Endodermal cell (in vitro differentiated cells): ENCODE data around the gene MCTP1. TPM values are rescaled to one million over a fixed set of nuclear protein-coding genes. Genes with fewer than 3 reads are reported as not detected.

ENCODE experiments used
- DNase-seq: peaks from one replicate; pipeline ENCODE4 v3.0.0-alpha.2; 2017
- H3K27ac ChIP-seq: 2 replicates; pipeline ENCODE4 v1.5.1; 2013; ENCODE audit warnings: mild to moderate bottlenecking, low read depth, low read length, moderate library complexity
- H3K27me3 ChIP-seq: 2 replicates; pipeline ENCODE4 v1.6.1; 2013; ENCODE audit warnings: mild to moderate bottlenecking, low read length, moderate library complexity; ENCODE audit not compliant: insufficient read depth, control insufficient read depth, poor library complexity, severe bottlenecking
- H3K36me3 ChIP-seq: 2 replicates; pipeline ENCODE4 v1.7.0; 2013; ENCODE audit warnings: mild to moderate bottlenecking, low read length, moderate library complexity; ENCODE audit not compliant: control insufficient read depth, insufficient read depth
- H3K4me1 ChIP-seq: one replicate; pipeline ENCODE4 v1.7.0; 2013; ENCODE audit warnings: low read length; ENCODE audit not compliant: control insufficient read depth, insufficient read depth
- H3K4me3 ChIP-seq: 2 replicates; pipeline ENCODE4 v1.5.1; 2013; ENCODE audit warnings: mild to moderate bottlenecking, low read length, moderate library complexity
- H3K9ac ChIP-seq: 2 replicates; pipeline ENCODE4 v1.6.1; 2013; ENCODE audit warnings: mild to moderate bottlenecking, low read length, moderate library complexity; ENCODE audit not compliant: poor library complexity, severe bottlenecking; ENCODE audit errors: extremely low read depth
- H3K9me3 ChIP-seq: 2 replicates; pipeline ENCODE4 v1.6.1; 2013; ENCODE audit warnings: mild to moderate bottlenecking, low read length, moderate library complexity; ENCODE audit not compliant: control insufficient read depth
- H3K27ac Mint-ChIP-seq: 2 replicates; pipeline ENCODE4 v1.8.0; 2020; ENCODE audit warnings: mixed read lengths
- H3K27me3 Mint-ChIP-seq: 2 replicates; pipeline ENCODE4 v1.8.0; 2021; ENCODE audit warnings: mild to moderate bottlenecking, mixed read lengths; ENCODE audit not compliant: insufficient read depth
- H3K36me3 Mint-ChIP-seq: 2 replicates; pipeline ENCODE4 v1.8.0; 2020; ENCODE audit warnings: low read depth, mixed read lengths
- H3K4me1 Mint-ChIP-seq: 2 replicates; pipeline ENCODE4 v1.8.0; 2020; ENCODE audit warnings: mixed read lengths
- H3K4me3 Mint-ChIP-seq: 2 replicates; pipeline ENCODE4 v1.8.0; 2020; ENCODE audit warnings: mild to moderate bottlenecking, moderate library complexity, mixed read lengths
- H3K9me3 Mint-ChIP-seq: 2 replicates; pipeline ENCODE4 v1.8.0; 2020; ENCODE audit warnings: mild to moderate bottlenecking, mixed read lengths
- WGBS, 2 experiments: methylation state at CpG; one replicate each; pipeline versions ENCODE4 v1.1.5 to v1.1.7; 2013; ENCODE audit warnings: missing lambda C conversion rate in 2 of 2, mixed read lengths in 1 of 2; ENCODE audit not compliant: insufficient coverage in 1 of 2, insufficient read length in 1 of 2; 5-methylcytosine and 5-hydroxymethylcytosine counted together
- total RNA-seq, 2 donors: library from RNA; stranded (reverse); fragmentation: NEBNext Ultra II Directional in 1 of 2; extraction: Animal tissue kit (Norgen Biotek cat#: 25700) in 1 of 2; gene quantifications; 2 replicates in 1 of 2; 3 replicates in 1 of 2; pipeline ENCODE4 v1.2.1, GENCODE V29; 2021
- TF ChIP-seq, protein P1 (sequence below): fragments of 200-600 bp; sonication (generic); conservative IDR thresholded peaks from 2 replicates; pipeline ENCODE4 v1.5.0; 2021; ENCODE audit warnings: antibody characterized with exemption, mild to moderate bottlenecking

Gene MCTP1
- total RNA-seq, 2 donors from 2014 or later, result 0.71 to 3.7 TPM

DNA sequence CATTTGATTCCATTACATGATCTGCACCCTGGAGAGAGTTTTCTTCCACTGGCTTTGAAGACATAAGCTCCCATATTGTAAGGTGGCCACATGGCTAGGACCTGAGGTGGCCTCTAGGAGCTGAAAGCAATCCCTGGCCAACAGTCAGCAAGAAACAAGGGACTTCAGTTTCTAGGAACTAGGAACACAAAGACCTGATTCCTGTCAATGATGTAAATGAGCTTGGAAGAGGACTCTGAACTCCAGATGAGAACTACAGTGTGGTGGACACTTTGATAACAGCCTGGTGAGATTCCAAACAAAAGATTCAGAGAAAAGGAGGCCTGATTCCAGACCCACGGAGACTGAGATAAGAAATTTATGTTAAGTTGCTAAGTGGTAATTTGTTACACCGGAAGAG, 129.0 kb downstream of the MCTP1 start:
- no peak overlapping the region for H3K27ac Mint-ChIP-seq
- TF ChIP-seq, protein P1, sequence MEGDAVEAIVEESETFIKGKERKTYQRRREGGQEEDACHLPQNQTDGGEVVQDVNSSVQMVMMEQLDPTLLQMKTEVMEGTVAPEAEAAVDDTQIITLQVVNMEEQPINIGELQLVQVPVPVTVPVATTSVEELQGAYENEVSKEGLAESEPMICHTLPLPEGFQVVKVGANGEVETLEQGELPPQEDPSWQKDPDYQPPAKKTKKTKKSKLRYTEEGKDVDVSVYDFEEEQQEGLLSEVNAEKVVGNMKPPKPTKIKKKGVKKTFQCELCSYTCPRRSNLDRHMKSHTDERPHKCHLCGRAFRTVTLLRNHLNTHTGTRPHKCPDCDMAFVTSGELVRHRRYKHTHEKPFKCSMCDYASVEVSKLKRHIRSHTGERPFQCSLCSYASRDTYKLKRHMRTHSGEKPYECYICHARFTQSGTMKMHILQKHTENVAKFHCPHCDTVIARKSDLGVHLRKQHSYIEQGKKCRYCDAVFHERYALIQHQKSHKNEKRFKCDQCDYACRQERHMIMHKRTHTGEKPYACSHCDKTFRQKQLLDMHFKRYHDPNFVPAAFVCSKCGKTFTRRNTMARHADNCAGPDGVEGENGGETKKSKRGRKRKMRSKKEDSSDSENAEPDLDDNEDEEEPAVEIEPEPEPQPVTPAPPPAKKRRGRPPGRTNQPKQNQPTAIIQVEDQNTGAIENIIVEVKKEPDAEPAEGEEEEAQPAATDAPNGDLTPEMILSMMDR, result no peak

DNA sequence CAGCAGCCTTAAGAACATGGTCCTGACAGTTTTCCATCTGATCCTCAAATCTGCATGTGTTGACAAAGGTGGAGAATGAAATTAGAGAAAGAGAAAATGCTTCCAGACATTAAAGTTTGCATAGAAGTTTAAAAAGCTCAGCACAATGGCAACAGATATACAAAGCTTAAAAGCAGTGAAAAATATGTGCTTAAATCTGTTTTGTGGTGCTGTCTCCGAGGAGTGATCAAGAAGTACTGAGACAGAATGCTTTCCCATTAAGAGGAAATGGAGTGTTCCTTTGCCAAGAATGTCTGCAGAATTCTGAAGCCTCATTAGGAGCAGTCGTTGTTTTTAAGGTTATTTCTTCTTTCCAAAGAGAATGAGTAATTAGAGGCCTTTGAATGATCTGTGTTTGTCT, 131.4 kb downstream of the MCTP1 start:
- Mint-ChIP-seq H3K9me3 (no peaks in the 10 kb centered on the region), H3K27me3 (no peaks in the 10 kb centered on the region), H3K4me3 (no peak overlapping the region), H3K27ac (no peak overlapping the region), H3K4me1 (peaks cover 5% of the 10 kb centered on the region), H3K36me3 (no peaks in the 10 kb centered on the region)
- no peaks in the 10 kb centered on the region for H3K36me3 ChIP-seq
- TF ChIP-seq, protein P1, result no peak
- H3K4me1 ChIP-seq, result peaks cover 5% of the 10 kb centered on the region
- WGBS, 2 experiments, result 94 to 100% methylated on average over 1 to 2 of the region's 2 CpGs
- H3K27me3 ChIP-seq, result no peaks in the 10 kb centered on the region
- no peaks in the 10 kb centered on the region for H3K9me3 ChIP-seq
- no peak for DNase-seq
- H3K9ac ChIP-seq, result no peak overlapping the region
- no peak overlapping the region for H3K4me3 ChIP-seq
- H3K27ac ChIP-seq, result no peak overlapping the region

More for the DNA sequence above, 129.0 kb downstream of the MCTP1 start:
- Mint-ChIP-seq H3K27me3 (no peaks in the 10 kb centered on the region), H3K4me3 (no peak overlapping the region), H3K36me3 (no peaks in the 10 kb centered on the region), H3K4me1 (peaks cover 5% of the 10 kb centered on the region), H3K9me3 (no peaks in the 10 kb centered on the region)
- 75 to 85% methylated on average over 1 to 2 of the region's 2 CpGs for WGBS, 2 experiments
- no peaks in the 10 kb centered on the region for H3K36me3 ChIP-seq
- no peak overlapping the region for H3K4me3 ChIP-seq
- H3K4me1 ChIP-seq, result peaks cover 5% of the 10 kb centered on the region
- no peaks in the 10 kb centered on the region for H3K27me3 ChIP-seq
- H3K27ac ChIP-seq, result no peak overlapping the region
- H3K9ac ChIP-seq, result no peak overlapping the region
- no peak for DNase-seq
- no peaks in the 10 kb centered on the region for H3K9me3 ChIP-seq

DNA sequence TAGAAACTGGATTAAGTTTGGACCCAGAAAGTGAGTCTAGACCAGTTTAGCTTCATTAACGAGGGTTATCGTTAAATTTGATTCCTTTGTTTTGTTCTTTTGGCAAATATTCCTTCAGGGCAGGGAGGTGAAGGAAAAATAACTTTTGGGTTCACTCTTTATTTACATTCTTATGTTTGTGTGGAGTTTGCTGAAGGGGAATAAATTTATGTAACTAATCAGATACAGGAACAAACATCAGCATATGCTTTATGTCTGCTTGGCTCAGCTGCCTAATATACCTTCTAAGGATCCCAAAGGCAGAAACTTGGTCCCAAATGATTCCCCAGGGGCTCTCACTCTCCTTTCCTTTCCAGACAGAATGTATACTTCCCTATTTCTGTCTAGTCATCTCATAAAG, 132.4 kb downstream of the MCTP1 start:
- Mint-ChIP-seq H3K9me3 (peaks cover 4% of the 10 kb centered on the region), H3K36me3 (no peaks in the 10 kb centered on the region), H3K4me3 (no peak overlapping the region), H3K4me1 (peaks cover 5% of the 10 kb centered on the region), H3K27ac (no peak overlapping the region), H3K27me3 (no peaks in the 10 kb centered on the region)
- peaks cover 7% of the 10 kb centered on the region for H3K9me3 ChIP-seq
- DNase-seq, result no peak
- H3K9ac ChIP-seq, result no peak overlapping the region
- peaks cover 5% of the 10 kb centered on the region for H3K4me1 ChIP-seq
- H3K36me3 ChIP-seq, result no peaks in the 10 kb centered on the region
- WGBS, 2 experiments, result 94 to 100% methylated on average over 2 of the region's 2 CpGs
- no peak overlapping the region for H3K4me3 ChIP-seq
- H3K27me3 ChIP-seq, result no peaks in the 10 kb centered on the region
- no peak overlapping the region for H3K27ac ChIP-seq
- TF ChIP-seq, protein P1, result no peak
